Activated CD4-positive, alpha-beta memory T cell treated with anti-CD3 and anti-CD28 coated beads, Interleukin-2, amount 10 ng/mL, durations not matched to agents 7 days and 5 days (primary cell): ENCODE results near the gene ZCCHC4. TPM values are rescaled to one million over a fixed set of nuclear protein-coding genes. Genes with fewer than 3 reads are reported as not detected.

Source experiments
- CTCF ChIA-PET: fragments of 350-600 bp; sonication (Branson Sonifier 250); formaldehyde crosslinking; loops from one replicate; lab custom pipeline; 2021; ENCODE audit warnings: antibody characterized with exemption, inconsistent platforms; lab: Charles Lee
- POLR2A ChIA-PET: fragments of 350-600 bp; sonication (Branson Sonifier 250); formaldehyde crosslinking; loops from one replicate; lab custom pipeline; 2021; ENCODE audit warnings: antibody characterized with exemption; lab: Charles Lee
- DNase-seq: peaks from one replicate; pipeline ENCODE4 v3.0.0-alpha.2; 2020
- H3K27ac Mint-ChIP-seq: one replicate; pipeline ENCODE4 v1.8.0; 2021; ENCODE audit warnings: mild to moderate bottlenecking, mixed read lengths
- H3K27me3 Mint-ChIP-seq: one replicate; pipeline ENCODE4 v1.8.0; 2021; ENCODE audit warnings: mixed read lengths
- H3K36me3 Mint-ChIP-seq: one replicate; pipeline ENCODE4 v1.8.0; 2021; ENCODE audit warnings: low read depth, mixed read lengths
- H3K4me1 Mint-ChIP-seq: one replicate; pipeline ENCODE4 v1.8.0; 2021; ENCODE audit warnings: mixed read lengths
- H3K4me3 Mint-ChIP-seq: one replicate; pipeline ENCODE4 v1.8.0; 2021; ENCODE audit warnings: mild to moderate bottlenecking, mixed read lengths
- H3K9me3 Mint-ChIP-seq: one replicate; pipeline ENCODE4 v1.8.0; 2021; ENCODE audit warnings: mixed read lengths
- total RNA-seq, 2 experiments: library from RNA; stranded (reverse); gene quantifications; one replicate each; pipeline ENCODE4 v1.2.3, GENCODE V29; 2021

Gene ZCCHC4
- total RNA-seq: 1 to 10 TPM; 8.4 TPM

GRCh38 chr4:25312496-25313200 lies at the start of gene ZCCHC4:
Gene ZCCHC4 (plus strand): TSS chr4:25312774. CDS start chr4:25312810, 36 bp downstream.
- POLR2A ChIA-PET: interaction anchor here (0.7 to 3.7 kb wide), 23 partner anchors 9 to 1271 kb away, joined by 3 to 65 read pairs (median 6); partner anchors contain the start of genes ANAPC4, DHX15, PI4K2B and SEPSECS
- Mint-ChIP-seq H3K4me3 (peak within 1 kb of the TSS; percentile 99), H3K27me3 (peaks cover 2% of the 10 kb centered on the region), H3K9me3 (no peaks in the 10 kb centered on the region), H3K27ac (peak within 1 kb of the TSS; percentile 88), H3K36me3 (peaks cover 3% of the 10 kb centered on the region), H3K4me1 (peaks cover 35% of the 10 kb centered on the region)
- peak; percentile 91 for DNase-seq
- CTCF ChIA-PET: interaction anchor here (0.6 to 5.9 kb wide), 58 partner anchors 8 to 839 kb away, joined by 3 to 97 read pairs (median 5); partner anchors contain the start of genes ANAPC4, DHX15, PI4K2B and SEPSECS

GRCh38 chr4:25271866-25272265 lies 40.7 kb upstream of the ZCCHC4 start:
- no peaks in the 10 kb centered on the region for H3K4me1 Mint-ChIP-seq
- ChIA-PET CTCF (interaction anchor here (0.7 to 1.1 kb wide), 2 partner anchors 36 to 40 kb away, joined by 3 to 4 read pairs; no protein-coding TSS in a partner anchor), POLR2A (interaction anchor here (0.8 kb wide), 1 partner anchor 41 kb away, joined by 3 read pairs; the partner anchor contains the start of gene ZCCHC4)
- no peaks in the 10 kb centered on the region for H3K9me3 Mint-ChIP-seq
- H3K27me3 Mint-ChIP-seq: no peaks in the 10 kb centered on the region
- H3K4me3 Mint-ChIP-seq: no peak overlapping the region
- peaks cover 50% of the 10 kb centered on the region for H3K36me3 Mint-ChIP-seq
- DNase-seq: no peak
- no peak overlapping the region for H3K27ac Mint-ChIP-seq

GRCh38 chr4:25280210-25280609 lies 32.4 kb upstream of the ZCCHC4 start:
- Mint-ChIP-seq H3K27ac (no peak overlapping the region), H3K36me3 (peaks cover 30% of the 10 kb centered on the region), H3K4me3 (no peak overlapping the region), H3K4me1 (no peaks in the 10 kb centered on the region), H3K27me3 (no peaks in the 10 kb centered on the region), H3K9me3 (no peaks in the 10 kb centered on the region)
- no peak for DNase-seq
- ChIA-PET CTCF (interaction anchor here (5.0 kb wide), 1 partner anchor 32 kb away, joined by 15 read pairs; the partner anchor contains the start of gene ZCCHC4), POLR2A (no interaction called here)

- CTCF ChIA-PET: interaction anchor here (5.0 kb wide), 1 partner anchor 29 kb away, joined by 15 read pairs; the partner anchor contains the start of gene ZCCHC4
- POLR2A ChIA-PET: interaction anchor here (0.6 to 1.7 kb wide), 4 partner anchors 28 to 241 kb away, joined by 3 to 5 read pairs (median 3); partner anchors contain the start of genes PI4K2B and ZCCHC4
- H3K4me1 Mint-ChIP-seq: no peaks in the 10 kb centered on the region
- peaks cover 12% of the 10 kb centered on the region for H3K9me3 Mint-ChIP-seq
- peaks cover 27% of the 10 kb centered on the region for H3K36me3 Mint-ChIP-seq
- no peak overlapping the region for H3K4me3 Mint-ChIP-seq
- DNase-seq: no peak
- H3K27ac Mint-ChIP-seq: no peak overlapping the region
- H3K27me3 Mint-ChIP-seq: peaks cover 8% of the 10 kb centered on the region
Observed at GRCh38 chr4:25283948-25284347, 28.6 kb upstream of the ZCCHC4 start.

GRCh38 chr4:25284466-25284865 lies 28.1 kb upstream of the ZCCHC4 start:
- ChIA-PET POLR2A (interaction anchor here (1.7 kb wide), 1 partner anchor 28 kb away, joined by 5 read pairs; the partner anchor contains the start of gene ZCCHC4), CTCF (interaction anchor here (5.0 kb wide), 1 partner anchor 28 kb away, joined by 15 read pairs; the partner anchor contains the start of gene ZCCHC4)
- Mint-ChIP-seq H3K4me3 (no peak overlapping the region), H3K36me3 (peaks cover 27% of the 10 kb centered on the region), H3K27ac (no peak overlapping the region), H3K27me3 (peaks cover 8% of the 10 kb centered on the region), H3K4me1 (no peaks in the 10 kb centered on the region), H3K9me3 (peaks cover 12% of the 10 kb centered on the region)
- no peak for DNase-seq

- ChIA-PET CTCF (interaction anchor here (0.5 to 1.3 kb wide), 2 partner anchors 19 to 22 kb away, joined by 3 to 5 read pairs; partner anchors contain the start of gene ZCCHC4), POLR2A (interaction anchor here (1.3 kb wide), 1 partner anchor 41 kb away, joined by 3 read pairs; no protein-coding TSS in a partner anchor)
Observed at GRCh38 chr4:25290490-25291067, 22.0 kb upstream of the ZCCHC4 start.

GRCh38 chr4:25291158-25291733 lies 21.3 kb upstream of the ZCCHC4 start:
- ChIA-PET POLR2A (interaction anchor here (1.3 kb wide), 1 partner anchor 40 kb away, joined by 3 read pairs; no protein-coding TSS in a partner anchor), CTCF (interaction anchor here (0.5 kb wide), 1 partner anchor 18 kb away, joined by 3 read pairs; no protein-coding TSS in a partner anchor)
- H3K27me3 Mint-ChIP-seq: peaks cover 9% of the 10 kb centered on the region
- H3K36me3 Mint-ChIP-seq: peaks cover 9% of the 10 kb centered on the region
- no peak overlapping the region for H3K27ac Mint-ChIP-seq
- no peaks in the 10 kb centered on the region for H3K4me1 Mint-ChIP-seq
- H3K9me3 Mint-ChIP-seq: peaks cover 12% of the 10 kb centered on the region
- DNase-seq: no peak
- H3K4me3 Mint-ChIP-seq: no peak overlapping the region

More at GRCh38 chr4:25290490-25291067, 22.0 kb upstream of the ZCCHC4 start:
- Mint-ChIP-seq H3K9me3 (peaks cover 12% of the 10 kb centered on the region), H3K4me1 (no peaks in the 10 kb centered on the region), H3K4me3 (no peak overlapping the region), H3K36me3 (peaks cover 9% of the 10 kb centered on the region), H3K27ac (no peak overlapping the region), H3K27me3 (peaks cover 8% of the 10 kb centered on the region)
- DNase-seq: no peak

- peaks cover 8% of the 10 kb centered on the region for H3K4me1 Mint-ChIP-seq
Observed at GRCh38 chr4:25297528-25298242, 14.9 kb upstream of the ZCCHC4 start.

GRCh38 chr4:25299476-25300203 lies 12.9 kb upstream of the ZCCHC4 start:
- no peak for DNase-seq
- no peaks in the 10 kb centered on the region for H3K36me3 Mint-ChIP-seq
- POLR2A ChIA-PET: interaction anchor here (1.1 to 2.1 kb wide), 2 partner anchors 13 to 66 kb away, joined by 4 to 8 read pairs; partner anchors contain the start of genes PI4K2B and ZCCHC4
- peaks cover 8% of the 10 kb centered on the region for H3K4me1 Mint-ChIP-seq
- peaks cover 7% of the 10 kb centered on the region for H3K27me3 Mint-ChIP-seq
- no peak overlapping the region for H3K4me3 Mint-ChIP-seq
- no peak overlapping the region for H3K27ac Mint-ChIP-seq
- CTCF ChIA-PET: interaction anchor here (2.8 kb wide), 1 partner anchor 12 kb away, joined by 20 read pairs; the partner anchor contains the start of gene ZCCHC4
- no peaks in the 10 kb centered on the region for H3K9me3 Mint-ChIP-seq

More at GRCh38 chr4:25297528-25298242, 14.9 kb upstream of the ZCCHC4 start:
- no peak for DNase-seq
- Mint-ChIP-seq H3K4me3 (no peak overlapping the region), H3K9me3 (no peaks in the 10 kb centered on the region), H3K27ac (no peak overlapping the region), H3K27me3 (peaks cover 5% of the 10 kb centered on the region), H3K36me3 (no peaks in the 10 kb centered on the region)
- ChIA-PET CTCF (no interaction called here), POLR2A (no interaction called here)

GRCh38 chr4:25301471-25301870 lies 11.1 kb upstream of the ZCCHC4 start:
- H3K36me3 Mint-ChIP-seq: no peaks in the 10 kb centered on the region
- no peak for DNase-seq
- H3K4me1 Mint-ChIP-seq: peaks cover 8% of the 10 kb centered on the region
- H3K9me3 Mint-ChIP-seq: no peaks in the 10 kb centered on the region
- H3K4me3 Mint-ChIP-seq: no peak overlapping the region
- CTCF ChIA-PET: interaction anchor here (1.3 kb wide), 1 partner anchor 11 kb away, joined by 4 read pairs; the partner anchor contains the start of gene ZCCHC4
- peaks cover 7% of the 10 kb centered on the region for H3K27me3 Mint-ChIP-seq
- no peak overlapping the region for H3K27ac Mint-ChIP-seq
- POLR2A ChIA-PET: no interaction called here

- H3K4me1 Mint-ChIP-seq: peaks cover 7% of the 10 kb centered on the region
- ChIA-PET CTCF (interaction anchor here (1.3 to 2.0 kb wide), 2 partner anchors 10 kb away, joined by 4 to 13 read pairs; partner anchors contain the start of gene ZCCHC4), POLR2A (interaction anchor here (2.3 kb wide), 1 partner anchor 10 kb away, joined by 8 read pairs; the partner anchor contains the start of gene ZCCHC4)
- H3K36me3 Mint-ChIP-seq: no peaks in the 10 kb centered on the region
- DNase-seq: no peak
- H3K9me3 Mint-ChIP-seq: no peaks in the 10 kb centered on the region
- H3K27me3 Mint-ChIP-seq: peaks cover 7% of the 10 kb centered on the region
- H3K4me3 Mint-ChIP-seq: no peak overlapping the region
- no peak overlapping the region for H3K27ac Mint-ChIP-seq
Observed at GRCh38 chr4:25302626-25303025, 9.9 kb upstream of the ZCCHC4 start.
